ENCODE data around the gene SCN11A. TPM values are rescaled to one million over a fixed set of nuclear protein-coding genes. Genes with fewer than 3 reads are reported as not detected.

SCN11A gene
- total and polyA plus RNA-seq, 7 donors, result 0.03 to 0.05 (median 0.04) TPM; not detected in 4

DNA sequence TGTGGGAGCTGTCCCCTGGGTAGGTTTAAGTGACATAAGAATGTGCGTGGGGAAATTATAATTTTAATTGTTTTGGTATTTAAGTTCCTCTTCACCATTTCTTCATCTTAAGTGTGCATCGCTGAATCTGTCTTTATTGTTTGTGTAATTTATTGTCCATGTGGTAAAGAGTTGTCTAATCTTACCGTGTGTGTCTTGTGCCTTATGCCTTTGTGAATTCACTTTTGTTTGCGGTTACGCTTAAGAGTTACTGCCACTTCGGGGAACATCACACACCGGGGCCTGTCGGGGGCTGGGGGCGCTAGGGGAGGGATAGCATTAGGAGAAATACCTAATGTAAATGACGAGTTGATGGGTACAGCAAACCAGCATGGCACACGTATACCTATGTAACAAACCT is 839 bp upstream of the SCN11A start:
- Histone ChIP-seq H3K4me1 (peaks cover 29% of the 10 kb centered on the region), H3K4me3 (peak overlapping the region; percentile 86), H3K27me3 (ENCODE audit: insufficient read depth in 3 of 3, low read length in 2 of 3) (no peaks in the 10 kb centered on the region), H3K27ac (peak overlapping the region; percentile 93), H3K9me3 (no peaks in the 10 kb centered on the region), H3K36me3 (ENCODE audit: insufficient read depth in 1 of 2, low read depth in 1 of 2) (no peaks in the 10 kb centered on the region)
- WGBS, 3 donors, result 2 to 3% (median 2%) methylated on average over 11 of the region's 11 CpGs
- DNase-seq (no peak), ATAC-seq (no peak)
- TF ChIP-seq, protein P1, sequence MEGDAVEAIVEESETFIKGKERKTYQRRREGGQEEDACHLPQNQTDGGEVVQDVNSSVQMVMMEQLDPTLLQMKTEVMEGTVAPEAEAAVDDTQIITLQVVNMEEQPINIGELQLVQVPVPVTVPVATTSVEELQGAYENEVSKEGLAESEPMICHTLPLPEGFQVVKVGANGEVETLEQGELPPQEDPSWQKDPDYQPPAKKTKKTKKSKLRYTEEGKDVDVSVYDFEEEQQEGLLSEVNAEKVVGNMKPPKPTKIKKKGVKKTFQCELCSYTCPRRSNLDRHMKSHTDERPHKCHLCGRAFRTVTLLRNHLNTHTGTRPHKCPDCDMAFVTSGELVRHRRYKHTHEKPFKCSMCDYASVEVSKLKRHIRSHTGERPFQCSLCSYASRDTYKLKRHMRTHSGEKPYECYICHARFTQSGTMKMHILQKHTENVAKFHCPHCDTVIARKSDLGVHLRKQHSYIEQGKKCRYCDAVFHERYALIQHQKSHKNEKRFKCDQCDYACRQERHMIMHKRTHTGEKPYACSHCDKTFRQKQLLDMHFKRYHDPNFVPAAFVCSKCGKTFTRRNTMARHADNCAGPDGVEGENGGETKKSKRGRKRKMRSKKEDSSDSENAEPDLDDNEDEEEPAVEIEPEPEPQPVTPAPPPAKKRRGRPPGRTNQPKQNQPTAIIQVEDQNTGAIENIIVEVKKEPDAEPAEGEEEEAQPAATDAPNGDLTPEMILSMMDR (IDR thresholded peaks at IDR 0.05), result no peak
- intact Hi-C loops (cut with DNase I), result no loop called here

DNA sequence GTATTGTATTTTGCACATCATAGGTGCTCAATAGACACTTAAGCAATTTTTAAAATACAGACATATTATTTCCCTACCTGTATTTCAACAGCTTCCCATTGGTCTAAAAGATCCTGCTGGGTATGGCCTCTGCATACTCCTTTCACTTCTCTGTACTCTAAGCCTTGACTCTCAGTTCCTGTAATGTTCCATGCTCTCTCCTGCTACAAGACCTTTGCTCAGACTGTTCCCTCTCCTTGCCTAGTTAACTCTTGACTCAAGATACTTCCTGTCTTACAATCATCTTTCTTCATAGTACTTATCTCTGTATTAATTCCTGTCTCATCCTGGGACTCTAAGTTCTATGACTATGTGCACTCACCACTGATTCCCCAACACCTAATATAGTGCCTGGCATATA is 1.7 kb downstream of the SCN11A start:
- Histone ChIP-seq H3K9me3 (no peaks in the 10 kb centered on the region), H3K4me1 (peaks cover 19% of the 10 kb centered on the region), H3K36me3 (ENCODE audit: insufficient read depth in 1 of 2, low read depth in 1 of 2) (no peaks in the 10 kb centered on the region), H3K4me3 (no peak overlapping the region), H3K27ac (no peak overlapping the region), H3K27me3 (ENCODE audit: insufficient read depth in 3 of 3, low read length in 2 of 3) (no peaks in the 10 kb centered on the region)
- TF ChIP-seq, protein P1 (IDR thresholded peaks at IDR 0.05), result no peak
- DNase-seq (no peak), ATAC-seq (no peak)
- intact Hi-C loops (cut with DNase I), result no loop called here

DNA sequence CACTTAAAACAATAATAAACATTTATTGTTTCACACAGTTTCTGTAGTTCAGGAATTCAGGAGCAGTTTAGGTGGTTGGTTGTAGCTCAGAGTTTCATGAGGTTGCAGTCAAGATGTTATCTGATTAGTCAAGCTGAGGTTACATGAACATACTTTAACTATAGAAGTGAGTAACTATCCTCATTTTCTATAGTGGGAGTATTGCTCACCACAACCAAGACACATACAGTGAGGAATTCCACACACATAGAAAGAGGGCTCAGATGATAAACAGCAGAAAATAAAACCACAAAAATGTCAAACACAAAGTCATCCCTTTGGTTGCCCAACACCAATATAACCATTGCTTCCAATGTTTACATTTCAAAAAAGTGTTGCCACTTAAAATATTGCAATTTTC is 13.6 kb downstream of the SCN11A start:
- Histone ChIP-seq H3K27ac (no peak overlapping the region), H3K4me1 (no peaks in the 10 kb centered on the region), H3K4me3 (no peak overlapping the region), H3K27me3 (ENCODE audit: insufficient read depth in 3 of 3, low read length in 2 of 3) (no peaks in the 10 kb centered on the region), H3K36me3 (ENCODE audit: insufficient read depth in 1 of 2, low read depth in 1 of 2) (no peaks in the 10 kb centered on the region), H3K9me3 (peaks cover 3% of the 10 kb centered on the region)
- TF ChIP-seq, protein P1 (IDR thresholded peaks at IDR 0.05), result no peak
- intact Hi-C loops (cut with DNase I), result loop anchor here in 1 of 2 donors (10.0 kb wide), 1 partner anchor 513 kb away; no protein-coding TSS in a partner anchor
- ATAC-seq, result no peak
- DNase-seq, result no peak

DNA sequence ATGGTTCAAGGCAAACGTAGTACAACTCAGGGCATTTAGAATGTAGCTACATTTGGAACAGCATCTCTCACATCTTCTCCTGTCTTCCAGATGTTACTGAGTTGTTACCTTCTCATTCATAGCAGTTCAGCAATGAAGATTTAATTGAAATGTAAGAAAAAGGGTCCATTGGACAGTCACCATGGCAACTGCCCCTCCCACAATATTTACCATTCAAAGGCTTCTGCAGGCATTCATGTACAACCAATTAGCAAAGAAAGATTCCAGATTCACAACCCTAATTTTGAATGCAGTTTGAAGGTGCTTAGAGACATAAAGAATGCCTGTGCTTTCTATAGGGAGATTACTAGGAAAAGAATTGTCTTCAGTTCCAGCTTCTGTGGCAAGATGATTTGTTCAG is 22.2 kb downstream of the SCN11A start:
- Histone ChIP-seq H3K4me1 (no peaks in the 10 kb centered on the region), H3K27ac (no peak overlapping the region), H3K4me3 (no peak overlapping the region), H3K9me3 (no peaks in the 10 kb centered on the region), H3K36me3 (ENCODE audit: insufficient read depth in 1 of 2, low read depth in 1 of 2) (no peaks in the 10 kb centered on the region), H3K27me3 (ENCODE audit: insufficient read depth in 3 of 3, low read length in 2 of 3) (no peaks in the 10 kb centered on the region)
- 69 to 86% (median 79%) methylated on average over 1 of the region's 1 CpG for WGBS, 3 donors
- DNase-seq (no peak), ATAC-seq (no peak)
- intact Hi-C loops (cut with DNase I), result loop anchor here in 1 of 2 donors (10.0 kb wide), 1 partner anchor 505 kb away; no protein-coding TSS in a partner anchor
- TF ChIP-seq, protein P1 (IDR thresholded peaks at IDR 0.05), result no peak

DNA sequence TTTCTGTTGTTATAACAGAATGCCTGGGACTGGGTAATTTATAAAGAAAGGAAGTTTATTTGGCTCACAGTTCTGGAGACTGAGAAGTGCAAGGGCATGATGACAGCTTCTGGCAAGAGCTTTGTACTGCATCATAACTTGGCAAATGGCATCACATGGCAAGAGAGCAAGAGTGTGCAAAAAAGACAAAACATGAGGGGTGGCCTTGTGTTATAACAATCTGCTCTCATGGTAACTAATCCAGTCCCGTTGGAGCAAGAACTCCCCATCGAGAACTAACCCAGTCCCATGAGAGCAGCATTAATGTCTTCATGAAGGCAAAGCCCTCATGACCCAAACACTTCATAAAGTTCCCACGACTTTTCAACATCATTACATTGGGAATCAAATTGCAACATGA is 23.2 kb downstream of the SCN11A start:
- H3K9me3 ChIP-seq, result no peaks in the 10 kb centered on the region
- H3K27me3 ChIP-seq (ENCODE audit: insufficient read depth in 3 of 3, low read length in 2 of 3), result no peaks in the 10 kb centered on the region
- intact Hi-C loops (cut with DNase I), result loop anchor here in 1 of 2 donors (10.0 kb wide), 1 partner anchor 504 kb away; no protein-coding TSS in a partner anchor
- no peaks in the 10 kb centered on the region for H3K36me3 ChIP-seq (ENCODE audit: insufficient read depth in 1 of 2, low read depth in 1 of 2)
- no peak overlapping the region for H3K4me3 ChIP-seq
- H3K27ac ChIP-seq, result no peak overlapping the region
- H3K4me1 ChIP-seq, result no peaks in the 10 kb centered on the region
- TF ChIP-seq, protein P1 (IDR thresholded peaks at IDR 0.05), result no peak
- 17 to 27% (median 22%) methylated on average over 3 of the region's 3 CpGs for WGBS, 3 donors
- no peak for DNase-seq
- no peak for ATAC-seq
